Liver (tissue), 3 donors: Measurements from ENCODE around the gene KXD1.

Source experiments
- EGR1 ChIP-seq, 2 donors: IDR thresholded peaks; 2 replicates each; pipeline ENCODE4 v1.6.1; 2016 to 2018; ENCODE audit warnings: antibody characterized with exemption in 2 of 2, low read depth in 2 of 2
- FOXA1 ChIP-seq: IDR thresholded peaks from 2 replicates; pipeline ENCODE4 v1.6.1; 2016; ENCODE audit warnings: antibody characterized with exemption
- GABPA ChIP-seq, 2 donors: IDR thresholded peaks in 1 of 2; conservative IDR thresholded peaks in 1 of 2; 2 replicates each; pipeline ENCODE4 v1.6.1; 2016; ENCODE audit warnings: antibody characterized with exemption in 2 of 2, mild to moderate bottlenecking in 1 of 2, moderate library complexity in 1 of 2
- HNF4G ChIP-seq: IDR thresholded peaks from 2 replicates; pipeline ENCODE4 v1.6.1; 2016; ENCODE audit warnings: antibody characterized with exemption
- JUND ChIP-seq, 2 donors: IDR thresholded peaks; 2 replicates each; pipeline ENCODE4 v1.6.1; 2016; ENCODE audit warnings: antibody characterized with exemption in 2 of 2
- RAD21 ChIP-seq, 2 donors: IDR thresholded peaks; 2 replicates each; pipeline ENCODE4 v1.6.1; 2016; ENCODE audit warnings: antibody characterized with exemption in 2 of 2, mild to moderate bottlenecking in 2 of 2
- RXRA ChIP-seq, 2 donors: IDR thresholded peaks; 2 replicates each; pipeline ENCODE4 v1.6.1; 2017 to 2018; ENCODE audit warnings: antibody characterized with exemption in 2 of 2, mild to moderate bottlenecking in 1 of 2
- SP1 ChIP-seq: IDR thresholded peaks from 2 replicates; pipeline ENCODE4 v1.6.1; 2018; ENCODE audit warnings: antibody characterized with exemption, mild to moderate bottlenecking
- YY1 ChIP-seq: IDR thresholded peaks from 2 replicates; pipeline ENCODE4 v1.6.1; 2016; ENCODE audit warnings: antibody characterized with exemption, mild to moderate bottlenecking
- TF ChIP-seq, protein P1 (sequence below): fragments of 150-350 bp; IDR thresholded peaks from 2 replicates; pipeline ENCODE4 v1.5.1; 2017; ENCODE audit warnings: improper control_type of control experiment, low read depth, low read length; ENCODE audit not compliant: missing input control
- TF ChIP-seq, protein P2 (sequence below): IDR thresholded peaks from 2 replicates; pipeline ENCODE4 v1.6.1; 2016; ENCODE audit warnings: antibody characterized with exemption
- TF ChIP-seq, protein P3 (sequence below): IDR thresholded peaks from 2 replicates; pipeline ENCODE4 v1.6.1; 2016; ENCODE audit warnings: antibody characterized with exemption, mild to moderate bottlenecking
- TF ChIP-seq, protein P4 (sequence below): IDR thresholded peaks from 2 replicates; pipeline ENCODE4 v1.6.1; 2016; ENCODE audit warnings: antibody characterized with exemption
- donor health status: healthy.
- donor health status: healthy.

DNA sequence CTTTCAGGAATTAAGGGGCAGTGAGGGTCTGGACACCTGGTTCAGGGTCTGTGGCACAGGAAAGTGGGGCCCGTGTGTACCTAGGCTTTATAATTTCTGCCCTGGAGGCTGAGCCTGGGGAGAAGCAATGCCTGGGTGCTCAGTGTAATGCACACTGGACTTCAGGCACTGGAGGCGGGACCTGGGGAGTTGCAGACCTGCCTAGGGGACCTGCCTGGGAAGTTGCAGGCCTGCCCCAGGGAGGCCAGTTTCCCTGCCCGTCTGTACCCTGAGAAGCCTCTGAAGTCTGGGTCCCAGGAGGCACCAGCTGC, 52.5 kb downstream of the KXD1 start:
- TF ChIP-seq, protein P1, sequence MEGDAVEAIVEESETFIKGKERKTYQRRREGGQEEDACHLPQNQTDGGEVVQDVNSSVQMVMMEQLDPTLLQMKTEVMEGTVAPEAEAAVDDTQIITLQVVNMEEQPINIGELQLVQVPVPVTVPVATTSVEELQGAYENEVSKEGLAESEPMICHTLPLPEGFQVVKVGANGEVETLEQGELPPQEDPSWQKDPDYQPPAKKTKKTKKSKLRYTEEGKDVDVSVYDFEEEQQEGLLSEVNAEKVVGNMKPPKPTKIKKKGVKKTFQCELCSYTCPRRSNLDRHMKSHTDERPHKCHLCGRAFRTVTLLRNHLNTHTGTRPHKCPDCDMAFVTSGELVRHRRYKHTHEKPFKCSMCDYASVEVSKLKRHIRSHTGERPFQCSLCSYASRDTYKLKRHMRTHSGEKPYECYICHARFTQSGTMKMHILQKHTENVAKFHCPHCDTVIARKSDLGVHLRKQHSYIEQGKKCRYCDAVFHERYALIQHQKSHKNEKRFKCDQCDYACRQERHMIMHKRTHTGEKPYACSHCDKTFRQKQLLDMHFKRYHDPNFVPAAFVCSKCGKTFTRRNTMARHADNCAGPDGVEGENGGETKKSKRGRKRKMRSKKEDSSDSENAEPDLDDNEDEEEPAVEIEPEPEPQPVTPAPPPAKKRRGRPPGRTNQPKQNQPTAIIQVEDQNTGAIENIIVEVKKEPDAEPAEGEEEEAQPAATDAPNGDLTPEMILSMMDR = no peak
- TF ChIP-seq RAD21 (IDR thresholded peaks at IDR 0.05) (no peak), JUND (IDR thresholded peaks at IDR 0.05) (no peak), YY1 (no peak), FOXA1 (no peak), EGR1 (IDR thresholded peaks at IDR 0.05; ENCODE audit: low read depth in 2 of 2) (no peak), HNF4G (no peak), GABPA (IDR thresholded peaks at IDR 0.05 in 1 of 2, conservative IDR thresholded peaks at IDR 0.05 in 1 of 2) (no peak), RXRA (IDR thresholded peaks at IDR 0.05) (no peak), SP1 (no peak)
- TF ChIP-seq, protein P2, sequence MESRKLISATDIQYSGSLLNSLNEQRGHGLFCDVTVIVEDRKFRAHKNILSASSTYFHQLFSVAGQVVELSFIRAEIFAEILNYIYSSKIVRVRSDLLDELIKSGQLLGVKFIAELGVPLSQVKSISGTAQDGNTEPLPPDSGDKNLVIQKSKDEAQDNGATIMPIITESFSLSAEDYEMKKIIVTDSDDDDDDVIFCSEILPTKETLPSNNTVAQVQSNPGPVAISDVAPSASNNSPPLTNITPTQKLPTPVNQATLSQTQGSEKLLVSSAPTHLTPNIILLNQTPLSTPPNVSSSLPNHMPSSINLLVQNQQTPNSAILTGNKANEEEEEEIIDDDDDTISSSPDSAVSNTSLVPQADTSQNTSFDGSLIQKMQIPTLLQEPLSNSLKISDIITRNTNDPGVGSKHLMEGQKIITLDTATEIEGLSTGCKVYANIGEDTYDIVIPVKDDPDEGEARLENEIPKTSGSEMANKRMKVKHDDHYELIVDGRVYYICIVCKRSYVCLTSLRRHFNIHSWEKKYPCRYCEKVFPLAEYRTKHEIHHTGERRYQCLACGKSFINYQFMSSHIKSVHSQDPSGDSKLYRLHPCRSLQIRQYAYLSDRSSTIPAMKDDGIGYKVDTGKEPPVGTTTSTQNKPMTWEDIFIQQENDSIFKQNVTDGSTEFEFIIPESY = no peak
- TF ChIP-seq, protein P3, sequence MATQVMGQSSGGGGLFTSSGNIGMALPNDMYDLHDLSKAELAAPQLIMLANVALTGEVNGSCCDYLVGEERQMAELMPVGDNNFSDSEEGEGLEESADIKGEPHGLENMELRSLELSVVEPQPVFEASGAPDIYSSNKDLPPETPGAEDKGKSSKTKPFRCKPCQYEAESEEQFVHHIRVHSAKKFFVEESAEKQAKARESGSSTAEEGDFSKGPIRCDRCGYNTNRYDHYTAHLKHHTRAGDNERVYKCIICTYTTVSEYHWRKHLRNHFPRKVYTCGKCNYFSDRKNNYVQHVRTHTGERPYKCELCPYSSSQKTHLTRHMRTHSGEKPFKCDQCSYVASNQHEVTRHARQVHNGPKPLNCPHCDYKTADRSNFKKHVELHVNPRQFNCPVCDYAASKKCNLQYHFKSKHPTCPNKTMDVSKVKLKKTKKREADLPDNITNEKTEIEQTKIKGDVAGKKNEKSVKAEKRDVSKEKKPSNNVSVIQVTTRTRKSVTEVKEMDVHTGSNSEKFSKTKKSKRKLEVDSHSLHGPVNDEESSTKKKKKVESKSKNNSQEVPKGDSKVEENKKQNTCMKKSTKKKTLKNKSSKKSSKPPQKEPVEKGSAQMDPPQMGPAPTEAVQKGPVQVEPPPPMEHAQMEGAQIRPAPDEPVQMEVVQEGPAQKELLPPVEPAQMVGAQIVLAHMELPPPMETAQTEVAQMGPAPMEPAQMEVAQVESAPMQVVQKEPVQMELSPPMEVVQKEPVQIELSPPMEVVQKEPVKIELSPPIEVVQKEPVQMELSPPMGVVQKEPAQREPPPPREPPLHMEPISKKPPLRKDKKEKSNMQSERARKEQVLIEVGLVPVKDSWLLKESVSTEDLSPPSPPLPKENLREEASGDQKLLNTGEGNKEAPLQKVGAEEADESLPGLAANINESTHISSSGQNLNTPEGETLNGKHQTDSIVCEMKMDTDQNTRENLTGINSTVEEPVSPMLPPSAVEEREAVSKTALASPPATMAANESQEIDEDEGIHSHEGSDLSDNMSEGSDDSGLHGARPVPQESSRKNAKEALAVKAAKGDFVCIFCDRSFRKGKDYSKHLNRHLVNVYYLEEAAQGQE = no peak
- TF ChIP-seq, protein P4, sequence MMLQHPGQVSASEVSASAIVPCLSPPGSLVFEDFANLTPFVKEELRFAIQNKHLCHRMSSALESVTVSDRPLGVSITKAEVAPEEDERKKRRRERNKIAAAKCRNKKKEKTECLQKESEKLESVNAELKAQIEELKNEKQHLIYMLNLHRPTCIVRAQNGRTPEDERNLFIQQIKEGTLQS = no peak
